ELR (cell line): Measurements from ENCODE around the gene LRP8.
A peak's percentile ranks its signal among the peaks of the same experiment; 100 is the strongest.

Experiments
- DNase-seq: peaks from one replicate; pipeline ENCODE4 v3.0.0-alpha.2; 2015; ENCODE audit warnings: low read depth

The LRP8 gene

GRCh38 chr1:53321776-53322602 lies 5.9 kb downstream of the LRP8 start:
- DNase-seq = no peak

DNA sequence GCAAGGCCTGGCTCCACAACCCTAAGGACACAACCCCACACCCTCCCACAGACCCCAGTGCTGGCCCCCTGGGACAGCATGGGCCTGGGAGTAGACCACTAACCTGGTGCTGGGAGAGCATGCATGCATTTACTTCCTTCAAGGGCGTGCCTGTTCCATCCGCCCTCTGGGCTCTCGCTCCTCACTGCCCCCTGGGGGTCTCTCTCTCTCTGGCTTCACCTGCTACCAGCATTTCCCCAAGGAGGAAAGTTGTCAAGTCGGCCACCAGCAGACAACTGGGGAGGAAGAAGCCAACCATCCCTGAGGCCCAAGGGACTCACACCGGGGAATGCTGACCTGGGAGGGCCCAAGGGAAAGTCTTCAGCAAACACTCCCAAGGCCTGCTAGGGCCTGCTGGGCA lies 6.5 kb downstream of the LRP8 start:
- DNase-seq = peak; percentile 35

GRCh38 chr1:53320646-53321045 lies 7.2 kb downstream of the LRP8 start:
- DNase-seq = no peak

DNA sequence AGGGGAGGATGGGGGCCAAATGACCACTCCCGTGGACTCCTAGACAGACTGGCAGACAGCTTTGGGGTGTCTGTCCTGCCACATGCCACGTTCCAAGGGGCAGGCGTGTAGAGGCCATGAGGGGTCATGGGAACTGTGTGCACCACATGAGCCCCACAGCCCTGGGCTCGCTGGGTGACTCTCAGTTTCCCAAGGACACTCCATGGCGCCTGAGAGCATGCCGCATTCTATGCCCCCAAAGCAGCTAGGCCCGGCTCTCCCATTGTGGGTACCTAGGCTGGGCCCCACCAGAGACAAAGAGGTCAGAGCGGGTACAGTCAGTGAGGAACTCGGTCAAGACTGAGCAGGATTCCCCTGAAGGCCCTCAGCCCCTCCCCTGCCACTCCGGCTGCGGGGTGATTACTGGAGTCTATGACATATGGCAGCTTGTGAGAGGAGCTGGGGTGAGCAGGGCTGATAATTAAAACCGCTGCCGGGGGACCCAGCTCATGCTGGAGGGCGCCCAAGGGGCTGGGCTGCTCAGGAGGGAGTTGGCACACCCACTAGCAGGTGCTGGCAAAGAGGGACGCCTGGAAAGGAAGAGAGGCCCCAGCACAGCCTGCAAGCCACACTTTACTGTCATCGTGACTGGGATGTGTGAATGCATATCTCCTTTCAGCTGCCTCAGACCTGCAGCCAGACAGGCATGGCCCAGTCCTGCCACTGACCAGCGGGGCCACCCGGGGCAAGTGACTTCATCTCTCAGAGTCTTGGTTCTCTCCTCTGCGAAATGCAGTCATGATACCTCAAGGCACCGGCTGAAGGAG lies 8.4 kb downstream of the LRP8 start:
- DNase-seq = no peak

DNA sequence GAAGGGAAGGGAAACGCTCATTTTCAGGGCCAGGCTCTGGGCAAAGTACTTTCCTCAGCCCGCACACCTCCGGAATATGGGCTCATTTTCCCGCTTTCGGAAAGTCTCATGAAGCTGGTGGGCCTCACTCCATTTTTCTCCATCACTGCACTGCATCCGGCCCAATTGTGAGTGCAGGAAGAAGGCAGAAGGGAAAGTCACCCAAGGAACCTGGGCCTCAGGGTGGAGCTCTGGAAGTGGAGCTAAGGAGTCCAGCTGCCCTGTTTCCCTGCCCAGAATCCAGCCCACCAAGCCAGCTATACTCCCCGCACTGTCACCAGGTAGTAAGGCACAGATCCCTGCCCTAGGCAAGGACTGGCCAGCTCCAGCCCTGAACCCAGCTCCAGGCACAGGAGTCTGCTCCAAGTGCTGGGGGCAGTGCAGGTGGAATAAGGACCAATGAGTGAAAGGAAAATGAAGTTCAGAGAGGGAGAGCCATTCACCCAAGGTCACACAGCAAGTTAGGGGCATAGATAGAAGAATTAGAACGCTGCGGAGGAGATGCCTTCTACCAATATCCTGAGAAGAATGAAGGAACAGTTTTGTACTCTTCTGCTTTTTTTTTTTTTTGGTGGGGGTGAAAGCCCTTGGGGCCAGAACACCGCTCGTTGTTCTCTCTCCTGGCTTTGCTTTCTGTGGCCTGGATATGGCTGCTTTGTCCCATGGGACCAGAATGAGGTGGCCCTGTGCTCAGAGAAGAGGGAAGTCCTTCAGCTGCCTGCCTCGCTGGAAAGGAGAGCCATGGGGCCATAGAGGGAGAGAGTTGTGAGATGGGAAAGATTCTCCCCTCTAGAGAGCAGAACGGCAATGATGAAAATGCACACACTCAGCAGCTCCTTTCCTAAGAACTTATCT lies 10.0 kb downstream of the LRP8 start:
- no peak for DNase-seq

DNA sequence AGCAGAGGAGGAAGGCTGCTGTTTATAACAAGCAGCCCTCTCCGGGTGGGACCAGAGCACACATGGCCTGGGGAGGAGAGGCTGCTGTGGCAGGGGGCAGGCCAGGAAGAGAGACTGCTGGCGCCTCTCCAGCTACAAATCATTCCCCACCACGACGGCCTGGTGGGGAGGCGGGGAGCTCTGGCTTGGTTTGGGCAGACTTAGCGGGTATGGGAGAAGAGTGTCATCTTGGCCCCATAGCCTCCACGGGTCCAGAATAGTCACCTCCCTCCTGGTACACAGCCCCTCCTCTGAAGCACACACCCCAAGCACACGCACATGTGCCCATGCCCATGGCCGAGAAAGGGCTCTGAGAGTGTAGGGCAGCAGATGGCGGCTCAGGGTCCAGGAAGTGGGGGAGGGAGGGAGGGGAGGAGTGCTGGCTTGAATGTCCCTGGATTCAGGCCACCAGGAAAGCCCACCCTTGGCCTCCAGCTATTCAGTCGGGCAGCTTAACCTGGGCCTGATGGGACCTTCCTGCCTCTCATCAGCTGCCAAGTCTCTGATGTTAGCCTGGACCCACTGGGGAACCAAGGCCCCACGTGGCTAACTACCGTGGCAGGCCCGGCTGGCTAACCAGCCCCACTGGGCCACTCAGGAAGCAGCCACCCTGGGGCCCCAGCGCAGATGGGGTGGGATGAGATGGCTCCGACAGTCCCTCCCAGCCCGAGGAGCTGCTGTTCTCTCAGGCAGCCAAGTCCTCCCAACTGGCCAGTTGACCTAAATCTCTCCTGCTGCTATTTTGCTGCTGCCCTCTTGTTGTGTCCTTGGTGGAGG lies 10.9 kb downstream of the LRP8 start:
- DNase-seq = no peak

GRCh38 chr1:53316424-53316765 lies 11.5 kb downstream of the LRP8 start:
- no peak for DNase-seq

DNA sequence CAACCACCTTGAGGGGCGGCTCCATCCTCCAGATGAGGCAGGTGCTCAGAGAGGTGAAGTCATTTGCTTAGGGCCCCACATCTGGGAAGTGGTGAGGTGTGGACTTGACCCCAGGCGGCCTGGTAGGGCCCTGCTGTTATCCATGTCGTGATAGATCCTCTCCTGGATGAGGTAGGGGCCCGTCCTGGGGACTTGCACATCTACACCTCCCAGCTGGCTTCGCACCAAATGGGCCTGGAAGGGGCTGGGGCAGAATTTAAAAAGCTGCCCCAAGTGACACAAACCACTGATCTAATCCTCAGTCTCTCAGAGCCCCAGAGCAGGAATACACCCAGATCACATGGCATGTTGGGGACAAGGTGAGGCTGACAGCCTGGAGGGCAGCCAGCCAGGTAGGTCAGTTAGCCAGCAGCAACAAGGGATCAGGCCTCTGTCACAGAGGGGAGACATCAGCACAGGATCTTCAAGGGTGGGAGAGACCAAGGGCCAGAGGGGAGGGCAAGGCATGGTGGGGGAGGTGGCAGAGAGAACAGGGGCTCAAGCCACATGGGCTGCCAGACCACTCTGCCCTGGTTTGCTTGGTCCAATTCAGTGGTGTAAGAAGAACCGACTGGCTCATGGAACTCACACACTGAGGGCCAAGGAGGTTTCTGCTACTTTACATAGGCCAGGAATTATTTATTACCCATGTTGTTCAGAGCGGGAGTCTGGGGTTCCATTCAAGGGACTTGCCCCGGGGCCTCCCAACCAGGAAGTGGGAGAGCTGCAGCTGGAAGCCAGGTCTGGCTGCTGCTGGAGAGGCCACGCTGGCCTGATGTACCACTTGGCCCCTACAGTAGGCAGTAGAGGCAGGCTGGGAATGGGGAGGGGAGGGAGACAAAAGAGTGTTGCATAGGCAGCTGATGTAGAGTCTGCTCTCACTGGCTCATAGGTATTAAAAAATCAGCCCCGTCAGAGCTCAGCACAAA lies 12.1 kb downstream of the LRP8 start:
- DNase-seq = peak; percentile 11

DNA sequence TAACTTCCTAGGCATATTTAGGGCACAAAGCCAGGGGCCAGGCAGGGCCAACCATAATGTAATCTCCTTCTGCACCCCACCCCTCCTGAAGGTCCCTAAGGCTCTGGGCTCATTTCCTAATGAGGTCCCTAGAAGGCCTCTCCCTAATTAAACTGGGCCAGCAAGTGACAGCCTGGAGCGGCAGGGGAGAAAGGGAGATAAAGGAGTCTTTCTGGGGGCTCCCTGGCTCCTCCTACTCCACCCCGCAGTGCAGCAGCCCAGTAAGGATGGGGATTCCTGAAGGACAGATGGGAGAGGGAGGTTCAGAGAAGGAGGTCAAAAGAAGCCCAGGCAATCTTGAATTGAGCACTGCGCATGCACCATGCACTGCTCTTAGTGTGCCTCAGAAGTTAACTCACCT lies 12.8 kb downstream of the LRP8 start:
- DNase-seq = no peak

GRCh38 chr1:53314606-53315005 lies 13.3 kb downstream of the LRP8 start:
- no peak for DNase-seq

GRCh38 chr1:53314096-53314495 lies 13.8 kb downstream of the LRP8 start:
- no peak for DNase-seq

- no peak for DNase-seq
Measured at GRCh38 chr1:53313556-53313955, 14.3 kb downstream of the LRP8 start.

- no peak for DNase-seq
Measured at GRCh38 chr1:53311702-53312305, 16.1 kb downstream of the LRP8 start.

GRCh38 chr1:53310847-53311681 lies 16.8 kb downstream of the LRP8 start:
- DNase-seq = no peak

DNA sequence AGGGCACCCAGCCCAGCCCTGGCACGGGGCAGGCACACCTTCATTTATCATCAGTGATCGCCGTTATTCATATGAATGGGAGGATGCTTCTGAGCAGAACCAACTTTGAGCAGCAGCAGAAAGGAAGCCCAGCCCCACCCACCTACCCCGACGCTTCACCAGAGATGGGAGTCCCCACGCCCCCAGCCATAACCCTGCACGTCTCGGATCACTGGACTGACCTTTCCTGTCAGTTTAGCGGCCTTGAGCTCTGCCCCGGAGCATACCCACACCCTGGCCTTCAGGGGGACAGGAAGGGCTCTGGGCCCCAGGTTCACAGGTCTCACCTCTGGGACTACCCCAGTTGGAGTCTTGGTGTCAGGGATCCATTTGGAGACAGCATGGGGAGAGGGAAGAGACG lies 18.1 kb downstream of the LRP8 start:
- no peak for DNase-seq

- DNase-seq = no peak
Measured at GRCh38 chr1:53308506-53308905, 19.4 kb downstream of the LRP8 start.

DNA sequence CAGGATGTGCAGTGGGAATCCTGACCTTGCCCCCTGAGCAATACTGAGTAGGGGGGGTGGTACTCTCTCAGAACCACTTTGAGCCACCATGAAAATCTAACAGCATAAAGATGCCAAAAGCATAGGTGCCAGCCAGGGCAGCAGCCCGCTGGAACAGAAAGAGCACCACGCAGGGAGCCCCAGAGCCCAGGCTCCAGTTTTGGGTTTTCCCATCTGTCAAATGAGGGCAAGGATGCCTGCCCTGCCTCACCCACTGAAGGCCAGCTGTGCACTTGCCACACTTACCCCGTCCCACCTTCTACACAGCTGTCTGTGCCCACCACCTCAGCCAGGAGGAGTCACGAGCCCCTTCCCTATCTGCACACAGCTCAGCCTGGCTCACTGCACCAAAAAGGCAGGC lies 20.8 kb downstream of the LRP8 start:
- DNase-seq = no peak

DNA sequence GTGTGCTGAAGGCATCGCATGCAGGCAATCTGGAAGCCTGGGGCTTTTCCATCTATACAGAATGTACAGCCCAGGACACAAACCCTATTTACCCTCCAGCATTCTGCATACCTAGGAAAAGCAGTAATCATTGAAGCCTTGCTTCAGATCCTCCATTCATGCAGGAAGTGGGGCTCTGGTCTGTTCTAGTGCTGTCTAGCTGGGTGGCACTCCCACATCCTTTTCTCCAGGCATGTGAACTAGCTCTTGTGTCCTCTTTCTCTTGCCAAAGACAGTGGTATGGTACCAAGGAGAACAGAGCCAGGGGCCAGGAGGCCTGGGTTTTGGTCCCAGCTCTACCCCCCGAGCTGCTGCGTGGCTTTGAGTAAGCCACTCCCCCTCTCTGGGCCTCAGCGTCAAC lies 21.7 kb downstream of the LRP8 start:
- no peak for DNase-seq

DNA sequence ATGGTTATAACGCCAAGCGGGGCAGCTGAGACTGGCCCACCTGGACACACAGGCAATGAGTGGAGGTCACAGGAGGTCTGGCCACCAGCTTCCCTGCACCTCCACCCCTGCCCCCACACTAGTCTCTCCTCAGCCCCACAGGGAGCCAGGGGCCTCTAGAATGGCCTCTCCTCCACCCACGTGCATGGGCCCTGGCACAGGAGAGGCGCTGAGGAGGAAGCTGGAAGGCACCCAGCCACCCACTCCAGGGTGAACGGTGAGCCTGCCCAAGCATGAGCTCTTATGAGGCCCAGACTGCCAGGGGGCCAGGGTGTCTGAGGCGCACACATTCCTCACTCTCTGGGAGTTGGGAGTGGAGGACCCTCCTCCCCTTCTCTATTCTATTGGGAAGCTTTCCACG lies 22.2 kb downstream of the LRP8 start:
- no peak for DNase-seq
